Effector CD4-positive, alpha-beta T cell (primary cell): ENCODE data around the gene SYT8.

Experiments
- DNase-seq: peaks from one replicate; pipeline ENCODE4 v3.0.0-alpha.2; 2020

SYT8 gene

DNA sequence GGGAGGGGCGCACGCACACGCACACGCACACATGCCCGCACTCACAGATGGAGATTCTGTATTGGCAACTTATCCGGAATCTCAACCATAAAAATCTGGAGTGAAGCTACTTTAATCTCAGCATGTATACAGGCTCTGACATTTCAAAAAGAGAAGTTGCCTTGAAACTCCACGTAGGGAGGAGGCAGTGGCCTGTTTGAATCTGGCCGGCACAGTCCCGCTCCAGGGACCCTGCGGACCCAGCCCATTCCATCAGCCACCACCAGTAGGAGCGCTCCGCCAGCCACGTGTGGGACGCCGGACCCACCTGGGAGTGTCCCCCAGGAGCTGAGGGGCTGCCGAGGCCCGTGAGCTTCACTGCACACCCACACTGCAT lies 1.9 kb upstream of the SYT8 start:
- no peak for DNase-seq

DNA sequence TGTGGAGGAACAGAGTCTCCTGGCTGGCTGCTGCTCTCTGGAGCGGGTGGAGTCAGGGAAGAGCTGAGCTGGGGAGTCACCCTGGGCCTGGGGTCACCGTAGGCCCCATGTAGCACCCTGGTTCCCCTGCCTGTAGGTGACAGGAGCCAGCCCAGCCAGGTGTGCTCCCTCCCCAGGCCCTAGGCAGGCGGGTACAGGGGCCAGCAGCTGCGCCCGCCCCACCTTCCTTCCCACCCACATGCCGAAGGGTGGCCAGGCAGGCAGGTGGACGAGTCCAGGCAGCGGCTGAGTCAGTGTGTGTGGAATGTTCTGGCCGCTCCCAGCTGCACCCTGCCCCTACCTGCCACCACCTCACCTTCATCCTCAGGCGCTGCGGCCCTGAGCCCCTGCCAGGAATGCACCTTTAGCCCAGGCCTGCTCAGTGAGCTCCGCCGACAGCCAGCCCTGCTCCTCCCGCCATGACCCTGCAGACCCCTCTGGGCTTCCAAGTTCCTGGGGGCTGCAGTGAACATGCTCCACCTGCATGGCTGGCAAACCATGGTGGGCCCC lies 654 bp upstream of the SYT8 start:
- DNase-seq = no peak

DNA sequence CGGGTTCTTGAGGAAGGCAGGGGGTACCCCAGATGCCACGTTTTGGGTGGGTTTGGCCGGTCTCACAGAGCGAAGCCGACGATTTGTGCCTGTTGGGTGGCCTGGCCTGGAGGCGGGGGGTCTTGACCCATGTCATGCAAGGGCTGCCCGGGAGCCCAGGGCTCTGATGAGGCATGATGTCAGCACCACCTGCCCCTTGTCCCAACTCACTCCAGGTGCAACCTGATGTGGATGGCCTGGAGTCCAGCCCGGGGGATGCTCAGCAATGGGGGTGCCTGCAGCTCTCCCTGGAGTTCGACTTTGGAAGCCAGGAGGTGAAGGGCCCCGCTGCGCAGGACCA lies 851 bp downstream of the SYT8 start:
- DNase-seq = no peak

DNA sequence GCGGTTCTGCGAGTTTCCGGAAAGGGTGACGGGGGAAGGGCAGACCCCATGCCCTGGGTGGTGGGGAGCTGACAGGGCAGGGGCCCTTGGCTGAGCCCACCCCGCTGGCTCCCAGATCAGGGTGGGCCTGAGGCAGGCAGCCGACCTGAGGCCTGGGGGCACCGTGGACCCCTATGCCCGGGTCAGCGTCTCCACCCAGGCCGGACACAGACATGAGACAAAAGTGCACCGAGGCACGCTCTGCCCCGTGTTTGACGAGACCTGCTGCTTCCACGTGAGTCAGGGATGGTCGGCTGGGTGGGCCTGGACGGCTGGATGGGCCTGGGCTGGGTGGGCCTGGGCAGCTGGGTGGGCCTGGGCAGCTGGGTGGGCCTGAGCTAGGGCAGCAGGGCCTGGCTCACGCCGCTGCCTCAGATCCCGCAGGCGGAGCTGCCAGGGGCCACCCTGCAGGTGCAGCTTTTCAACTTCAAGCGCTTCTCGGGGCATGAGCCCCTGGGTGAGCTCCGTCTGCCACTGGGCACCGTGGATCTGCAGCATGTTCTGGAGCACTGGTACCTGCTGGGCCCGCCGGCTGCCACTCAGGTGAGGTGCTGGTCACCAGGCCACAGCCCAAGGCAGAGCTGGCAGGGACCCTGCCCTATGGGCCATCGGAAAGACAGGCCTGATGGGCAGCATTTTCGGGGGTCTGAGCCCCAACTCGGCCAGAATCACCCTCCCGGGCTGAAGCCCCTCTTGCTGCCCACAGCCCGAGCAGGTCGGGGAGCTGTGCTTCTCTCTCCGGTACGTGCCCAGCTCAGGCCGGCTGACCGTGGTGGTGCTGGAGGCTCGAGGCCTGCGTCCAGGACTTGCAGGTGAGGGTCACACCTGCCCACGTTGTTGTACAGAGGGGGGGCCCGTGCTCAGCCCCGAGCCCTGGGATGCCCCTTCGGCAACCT lies 1.5 kb downstream of the SYT8 start:
- DNase-seq = no peak

DNA sequence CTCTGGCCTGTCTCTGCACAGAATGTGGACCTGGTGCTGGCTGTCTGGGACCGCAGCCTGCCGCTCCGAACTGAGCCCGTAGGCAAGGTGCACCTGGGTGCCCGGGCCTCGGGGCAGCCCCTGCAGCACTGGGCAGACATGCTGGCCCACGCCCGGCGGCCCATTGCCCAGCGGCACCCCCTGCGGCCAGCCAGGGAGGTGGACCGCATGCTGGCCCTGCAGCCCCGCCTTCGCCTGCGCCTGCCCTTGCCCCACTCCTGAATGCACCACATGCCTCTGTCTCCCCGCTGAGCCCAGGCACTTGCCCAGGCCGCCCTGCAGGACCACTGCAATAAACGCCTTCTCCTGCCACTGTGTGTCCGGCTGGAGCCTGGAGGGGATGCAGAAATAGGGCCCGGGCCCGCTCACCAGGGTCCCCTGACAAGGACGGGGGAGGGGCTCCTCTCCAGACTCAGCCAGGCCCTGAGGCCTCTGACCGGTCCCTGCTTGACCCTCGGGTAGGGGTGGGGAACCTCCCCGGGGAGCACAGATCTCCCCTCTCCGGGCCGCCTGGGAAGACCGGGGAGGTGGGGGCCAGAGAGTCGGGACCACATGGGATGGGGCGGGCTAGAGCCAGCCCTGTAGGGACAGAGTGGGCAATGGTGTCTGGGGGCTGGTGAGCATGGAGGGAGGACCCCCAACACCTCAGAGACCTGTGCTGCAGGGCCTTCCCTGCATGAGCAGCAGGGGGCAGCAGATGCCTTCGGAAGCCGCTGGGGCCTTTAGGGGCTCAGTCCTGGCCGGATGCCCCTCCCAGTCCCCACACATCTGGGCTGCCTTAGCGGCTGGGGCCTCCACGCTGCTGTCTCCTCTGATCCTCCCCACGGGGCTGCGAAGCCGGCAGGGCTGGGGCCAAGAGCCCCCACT lies 2.6 kb downstream of the SYT8 start:
- peak; percentile 68 for DNase-seq

DNA sequence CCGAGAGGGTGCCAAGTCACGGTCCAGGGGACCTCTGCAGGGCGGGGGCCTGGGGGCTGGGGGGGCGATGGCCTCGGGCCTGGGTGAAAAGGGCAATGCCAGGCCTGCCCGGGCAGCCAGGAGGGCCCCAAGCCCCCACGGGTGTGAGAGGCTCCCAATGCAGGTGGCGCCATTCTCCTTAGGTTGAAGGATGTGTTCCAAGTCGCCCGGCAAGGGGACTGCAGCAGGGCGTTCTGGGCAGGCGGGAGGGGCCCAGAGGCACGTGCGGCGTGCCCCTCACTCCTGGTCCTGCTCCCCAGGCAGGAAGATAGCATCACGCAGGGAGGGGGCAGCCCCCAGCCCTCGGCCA lies 3.3 kb downstream of the SYT8 start:
- no peak for DNase-seq

DNA sequence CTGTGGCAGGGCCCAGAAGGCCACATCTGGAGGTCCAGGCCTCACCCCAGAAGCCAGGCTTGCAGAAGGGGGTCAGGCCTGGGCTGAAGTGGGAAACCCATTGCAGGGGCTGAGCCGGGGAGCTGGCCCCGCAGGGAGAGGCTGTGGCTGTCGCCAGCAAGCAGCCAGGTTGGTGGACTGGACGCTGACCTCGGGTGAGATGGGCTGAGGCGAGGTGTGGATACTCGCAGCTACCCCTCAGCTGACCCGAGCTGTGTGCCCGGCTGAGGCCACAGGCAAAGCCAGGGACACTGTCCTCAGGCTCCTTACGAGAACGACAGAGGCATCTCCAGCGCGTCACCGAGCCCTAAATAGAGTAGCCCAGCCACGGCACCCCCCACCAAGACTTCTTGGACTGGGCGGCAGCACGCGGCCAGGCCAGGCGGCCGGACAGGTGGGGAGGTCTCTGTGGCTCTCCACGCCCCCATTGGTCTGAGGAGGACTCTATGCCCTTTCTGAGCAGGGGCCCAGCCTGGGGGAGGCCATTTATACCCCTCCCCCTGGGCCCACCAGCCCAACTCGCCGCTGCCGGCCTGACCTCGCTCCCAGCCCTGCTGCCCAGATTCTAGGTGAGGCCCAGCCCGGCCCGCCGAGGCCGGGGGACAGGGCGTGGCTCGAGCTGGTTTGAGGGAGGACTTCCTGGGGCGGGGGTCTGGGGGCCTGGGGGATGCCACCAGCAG lies 3.8 kb downstream of the SYT8 start, which contains the start of gene TNNI2:
Gene TNNI2 (plus strand): TSS at position 556 of the 719 bp plus-strand sequence. CDS start 716 bp downstream, outside the sequence.
- no peak for DNase-seq

DNA sequence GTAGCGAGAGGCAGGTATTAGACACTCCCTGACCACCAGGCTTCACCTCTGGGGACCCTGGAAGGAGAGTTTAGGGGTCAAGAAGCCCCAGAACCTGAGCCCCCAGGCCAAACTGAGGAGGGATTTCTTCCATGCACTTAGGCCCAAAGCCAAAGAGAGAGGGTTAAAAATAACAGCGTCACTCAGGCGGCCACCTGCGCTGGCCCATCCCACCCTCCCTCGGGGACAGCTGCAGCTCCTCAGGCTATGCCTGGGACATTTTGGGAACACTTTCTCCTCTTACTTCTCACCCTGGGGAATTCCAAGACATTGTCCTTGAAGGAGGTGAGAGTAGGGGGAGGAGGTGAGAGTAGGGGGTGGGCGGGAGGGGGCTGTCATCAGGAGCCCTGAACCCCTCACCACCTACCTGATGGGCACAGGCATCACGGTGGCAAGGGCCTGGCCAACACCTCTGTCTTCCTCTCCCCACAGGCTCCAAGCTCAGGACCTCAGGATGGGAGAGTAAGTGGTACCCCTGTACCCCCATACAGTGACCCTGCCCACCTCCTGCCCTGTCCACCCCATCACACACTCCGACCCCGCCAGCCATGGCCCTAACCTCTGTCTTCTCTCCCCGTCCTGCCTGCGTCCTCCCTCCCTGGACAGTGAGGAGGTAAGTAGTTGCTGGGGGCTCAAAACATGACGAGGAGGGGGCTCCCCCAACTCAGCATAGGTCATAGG lies 4.6 kb downstream of the SYT8 start:
- DNase-seq = no peak

DNA sequence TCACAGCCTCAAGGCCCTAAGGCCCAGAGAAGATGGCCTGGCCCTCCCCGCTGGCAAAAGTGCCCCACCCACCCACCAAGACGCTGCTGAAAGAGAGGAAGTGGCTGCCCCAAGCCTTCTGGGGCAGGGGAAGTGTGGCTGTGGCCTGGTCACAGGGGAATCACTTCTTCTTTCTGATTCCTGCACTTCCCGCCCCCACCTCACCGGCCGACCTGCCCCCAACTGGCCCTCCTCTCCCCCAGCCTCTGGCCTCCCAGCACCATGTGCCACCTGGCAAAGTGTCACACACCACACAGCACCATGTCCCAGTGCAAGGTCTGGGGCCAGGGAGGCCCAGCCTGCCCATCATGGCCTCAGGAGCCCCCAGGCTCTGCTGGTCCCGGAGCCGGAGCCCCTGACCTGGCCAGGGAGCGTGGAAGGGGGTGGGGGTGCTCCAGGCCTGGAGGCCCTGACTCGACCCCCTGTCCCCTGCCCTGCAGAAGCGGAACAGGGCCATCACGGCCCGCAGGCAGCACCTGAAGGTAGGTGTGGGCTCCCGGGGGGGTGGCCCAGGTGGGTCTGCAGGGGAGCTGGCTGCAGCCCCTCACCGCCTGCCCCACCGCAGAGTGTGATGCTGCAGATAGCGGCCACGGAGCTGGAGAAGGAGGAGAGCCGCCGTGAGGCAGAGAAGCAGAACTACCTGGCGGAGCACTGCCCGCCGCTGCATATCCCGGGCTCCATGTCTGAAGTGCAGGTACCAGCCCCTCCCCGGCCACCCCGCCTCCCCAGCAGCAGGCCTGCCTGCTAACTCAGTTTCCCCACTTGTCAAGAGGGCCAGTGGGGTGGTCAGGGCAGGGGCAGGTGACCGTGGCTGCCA lies 5.4 kb downstream of the SYT8 start:
- no peak for DNase-seq

DNA sequence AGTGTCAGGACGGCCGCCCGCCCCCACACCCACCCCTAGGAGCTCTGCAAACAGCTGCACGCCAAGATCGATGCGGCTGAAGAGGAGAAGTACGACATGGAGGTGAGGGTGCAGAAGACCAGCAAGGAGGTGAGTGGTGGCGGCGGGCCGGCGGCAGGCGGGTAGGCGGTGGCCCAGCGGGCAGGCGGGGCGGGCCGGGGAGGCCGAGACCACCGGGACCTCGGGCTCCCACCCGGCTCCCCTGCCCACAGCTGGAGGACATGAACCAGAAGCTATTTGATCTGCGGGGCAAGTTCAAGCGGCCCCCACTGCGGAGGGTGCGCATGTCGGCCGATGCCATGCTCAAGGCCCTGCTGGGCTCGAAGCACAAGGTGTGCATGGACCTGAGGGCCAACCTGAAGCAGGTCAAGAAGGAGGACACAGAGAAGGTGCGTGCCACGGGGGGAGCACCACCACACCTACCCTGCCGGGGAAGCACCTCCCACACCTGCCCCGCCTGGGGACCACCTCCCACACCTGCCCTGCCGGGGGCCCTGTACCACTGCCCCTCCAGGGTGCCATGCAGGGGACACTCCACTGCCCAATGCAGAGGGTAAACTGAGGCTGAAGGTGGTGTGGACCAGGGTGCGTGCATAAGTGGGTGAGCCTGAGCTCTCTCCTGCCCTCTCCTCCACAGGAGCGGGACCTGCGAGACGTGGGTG lies 6.1 kb downstream of the SYT8 start:
- no peak for DNase-seq

DNA sequence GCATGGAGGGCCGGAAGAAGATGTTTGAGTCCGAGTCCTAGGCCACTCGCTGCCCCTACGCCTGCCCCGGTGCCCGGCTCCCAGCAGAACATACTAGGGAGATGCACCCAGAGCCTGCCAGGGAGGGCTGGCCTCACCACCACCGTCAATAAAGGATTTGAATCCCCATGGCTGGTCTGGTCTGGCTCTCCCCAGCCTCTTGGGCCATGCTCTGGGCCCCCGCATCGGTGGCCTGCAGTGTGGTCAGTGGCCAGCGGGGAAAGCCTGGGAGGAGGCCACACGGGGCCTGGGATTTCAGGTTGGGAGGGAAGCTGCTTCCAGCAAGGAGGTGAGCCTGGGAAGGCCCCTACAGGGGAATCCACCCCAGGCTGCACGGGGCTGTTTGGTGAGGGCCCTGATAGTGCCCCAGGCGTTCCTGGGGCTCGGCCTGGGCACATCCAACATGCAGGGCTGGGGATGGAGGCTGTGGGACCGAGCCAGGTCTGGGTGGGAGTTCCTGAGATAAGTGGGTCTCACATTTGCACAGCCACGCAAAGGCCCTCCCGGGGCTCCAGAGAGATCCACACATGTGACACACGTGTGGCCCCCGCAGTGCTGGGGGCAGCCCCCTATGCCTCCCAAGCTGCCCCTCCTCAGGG lies 6.8 kb downstream of the SYT8 start:
- DNase-seq = no peak

DNA sequence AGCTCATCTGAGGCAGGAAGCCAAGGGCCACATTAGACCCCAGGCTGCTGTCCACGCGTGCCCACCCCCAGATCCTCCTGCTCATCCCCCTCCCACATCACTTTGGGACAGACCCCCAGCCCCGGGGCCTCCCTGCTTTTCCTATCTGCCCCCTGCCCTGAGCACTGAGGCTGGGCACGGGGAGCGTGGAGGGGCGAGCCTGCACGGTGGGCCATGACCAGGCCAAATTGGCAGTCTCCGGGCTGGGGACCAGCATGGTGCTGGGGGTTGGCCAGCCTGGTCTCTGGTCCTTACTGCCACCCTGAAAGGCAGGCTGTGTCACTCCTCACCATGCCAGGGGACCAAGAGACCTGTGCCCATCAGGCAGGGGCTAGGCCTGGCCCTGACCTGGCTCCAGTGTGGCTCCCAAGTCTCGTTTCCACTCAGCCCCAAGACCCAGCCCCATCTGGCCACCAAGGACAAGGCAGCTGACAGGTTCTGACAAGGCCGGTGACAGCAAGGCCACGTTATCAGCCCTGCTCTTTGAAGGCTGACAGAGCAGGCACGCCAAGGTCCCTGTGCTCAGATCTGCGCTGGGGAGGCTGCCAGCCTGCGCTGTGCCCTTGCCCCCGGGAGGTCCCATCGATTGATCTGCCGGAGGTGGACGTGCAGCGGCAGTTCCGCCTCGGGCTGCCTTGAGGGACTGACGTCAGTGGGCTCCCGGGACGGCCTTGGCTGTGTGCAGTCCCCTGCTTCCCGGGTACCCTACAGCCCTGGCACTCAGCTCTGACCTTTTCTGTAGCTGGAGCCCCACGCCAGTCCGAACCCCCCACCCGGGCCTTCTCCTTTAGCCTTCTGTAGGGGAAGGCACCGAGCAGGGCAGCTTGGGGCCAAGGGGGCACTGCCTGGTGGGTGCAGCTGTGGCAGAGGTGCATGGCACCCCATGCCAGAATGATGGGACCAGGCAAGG lies 7.6 kb downstream of the SYT8 start:
- no peak for DNase-seq

DNA sequence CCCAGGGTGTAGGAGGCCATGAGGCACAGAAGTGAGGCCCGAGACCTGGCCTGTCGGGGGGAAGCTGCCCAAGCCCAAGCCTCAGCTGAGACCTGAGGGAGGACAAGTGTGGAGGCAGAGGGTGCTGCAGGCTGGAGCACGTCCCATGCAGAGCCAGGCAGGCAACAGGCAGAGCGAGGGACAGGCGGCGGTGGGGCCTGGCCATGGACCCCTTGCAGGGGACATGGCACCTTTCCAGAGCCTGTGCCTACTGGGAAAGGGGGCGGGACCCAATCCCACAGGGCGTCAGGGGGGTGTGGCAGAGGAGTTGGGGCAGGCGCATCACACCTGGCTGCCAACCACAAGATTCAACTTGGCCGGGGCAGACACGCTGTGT lies 8.3 kb downstream of the SYT8 start:
- no peak for DNase-seq

DNA sequence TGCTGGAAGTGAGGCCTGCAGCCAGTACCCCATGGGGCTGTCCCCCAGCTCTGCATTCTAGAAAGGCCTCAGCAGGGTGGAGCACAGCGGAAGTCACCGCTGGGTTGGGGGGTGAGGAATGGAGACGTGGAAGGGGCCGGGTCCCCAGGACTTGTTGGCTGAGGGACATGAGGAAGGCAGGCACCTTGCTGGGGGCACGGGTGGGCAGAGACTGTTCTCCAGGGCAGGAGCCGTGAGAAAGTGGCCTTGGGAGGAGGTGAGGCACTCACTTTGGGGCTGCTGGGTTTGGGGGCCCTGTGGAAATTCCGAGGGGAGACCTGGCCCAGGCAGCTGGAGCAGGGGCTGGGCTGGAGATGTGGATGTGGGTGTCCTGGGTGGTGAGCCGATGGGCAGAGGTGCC lies 9.0 kb downstream of the SYT8 start:
- DNase-seq = no peak

DNA sequence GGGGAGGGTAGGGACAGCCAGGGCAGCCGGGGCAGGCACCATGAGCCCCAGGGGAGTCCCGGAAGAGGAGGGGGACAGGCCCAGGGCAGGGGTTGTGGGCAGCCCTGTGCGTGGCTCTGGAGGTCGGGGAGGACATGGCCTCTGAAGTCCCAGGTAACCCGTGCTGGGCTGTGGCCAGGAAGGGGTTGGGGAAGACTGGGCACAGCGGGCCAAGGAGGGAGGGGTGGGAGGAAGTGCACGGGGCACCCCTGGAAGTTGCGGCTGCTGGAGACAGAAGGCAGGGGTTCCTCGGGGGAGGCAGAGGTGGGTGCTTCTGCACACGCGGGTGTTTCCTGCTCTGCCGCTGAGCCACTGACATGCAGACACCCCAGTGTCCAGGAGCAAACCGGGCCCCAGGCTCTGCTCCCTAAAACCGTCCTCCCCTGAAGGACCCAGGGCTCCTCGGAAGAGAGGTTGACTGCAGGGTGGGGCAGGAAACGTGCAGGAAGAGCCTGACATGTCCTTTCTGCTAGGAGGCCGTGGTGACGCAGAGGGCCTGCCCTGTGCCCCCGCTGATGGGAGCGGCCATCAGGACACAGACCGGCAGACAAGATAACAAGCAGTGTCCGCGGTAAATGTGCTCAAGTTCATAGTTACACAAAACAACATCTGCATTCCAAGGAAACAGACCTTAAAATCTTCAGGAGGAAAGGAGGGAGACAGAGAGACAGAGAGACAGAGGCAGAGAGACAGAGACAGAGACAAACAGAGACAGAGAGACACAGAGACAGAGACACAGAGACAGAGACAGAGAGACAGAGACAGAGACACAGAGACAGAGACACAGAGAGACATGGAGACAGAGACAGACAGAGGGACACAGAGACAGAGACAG lies 9.7 kb downstream of the SYT8 start:
- no peak for DNase-seq

DNA sequence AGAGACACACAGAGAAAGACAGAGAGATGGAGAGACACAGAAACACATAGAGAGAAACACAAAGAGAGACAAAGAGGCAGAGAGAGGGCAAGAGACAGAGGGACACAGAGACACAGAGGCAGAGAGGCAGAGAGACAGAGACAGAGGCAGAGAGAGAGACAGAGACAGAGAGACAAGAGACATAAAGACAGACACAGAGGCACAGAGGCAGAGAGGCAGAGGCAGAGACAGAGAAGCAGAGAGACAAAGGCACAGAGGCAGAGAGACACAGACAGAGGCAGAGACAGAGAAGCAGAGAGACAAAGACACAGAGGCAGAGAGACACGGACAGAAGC lies 10.3 kb downstream of the SYT8 start:
- no peak for DNase-seq

DNA sequence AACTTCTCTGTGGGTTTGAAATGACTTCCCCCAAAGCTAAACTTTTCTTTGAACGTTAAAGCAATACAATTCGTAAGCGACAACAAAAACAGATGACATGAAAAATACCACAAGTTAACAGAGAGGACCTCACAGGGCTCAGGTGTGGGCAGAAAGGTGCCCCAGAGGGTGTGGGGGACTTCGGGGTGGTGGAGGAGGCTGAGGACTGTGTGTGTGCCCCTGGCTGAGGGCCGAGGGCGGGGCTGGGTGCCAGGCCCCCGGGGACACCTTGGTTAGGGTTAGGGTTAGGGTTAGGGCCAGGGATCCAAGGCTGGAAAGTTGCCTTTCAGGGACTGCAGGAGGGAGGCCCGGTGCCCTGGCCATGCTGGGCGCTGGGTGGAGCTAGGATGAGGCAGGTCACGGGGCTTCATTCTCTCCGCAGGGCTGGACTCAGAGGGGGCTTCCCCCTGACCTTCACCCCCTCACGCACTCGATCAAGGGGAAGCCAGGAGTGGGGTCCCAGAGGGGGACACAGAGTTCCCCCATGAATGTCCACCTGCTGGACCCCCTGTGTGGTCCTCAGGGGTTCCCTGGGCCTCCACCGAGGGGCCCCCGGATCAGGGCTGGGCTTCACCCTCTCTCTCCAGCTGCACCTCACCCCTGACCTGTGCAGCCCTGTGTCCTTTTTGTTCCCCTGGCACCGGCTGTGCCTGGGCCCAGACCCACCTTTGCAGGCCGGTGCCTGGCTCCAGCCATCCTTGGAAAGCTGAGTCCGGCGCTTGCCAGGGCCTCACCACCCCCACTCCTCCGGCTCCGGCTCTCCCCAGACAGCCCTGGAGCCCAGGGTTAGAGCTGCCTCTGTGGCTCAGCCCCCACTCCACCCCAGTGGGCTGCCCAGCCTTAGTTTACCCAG lies 11.0 kb downstream of the SYT8 start:
- DNase-seq = no peak
